KMS-11 (cell line): ENCODE measurements around the gene FSIP1.

Experiments used
- H2AFZ ChIP-seq: fragments of 200-600 bp; sonication (generic); 2 replicates; pipeline ENCODE4 v1.6.1; 2016; ENCODE audit warnings: antibody characterized with exemption, mixed run types, low read depth
- H3K27ac ChIP-seq: fragments of 200-600 bp; sonication (generic); 2 replicates; pipeline ENCODE4 v1.6.1; 2016; ENCODE audit warnings: mild to moderate bottlenecking, mixed run types
- H3K27me3 ChIP-seq: fragments of 200-600 bp; sonication (generic); 2 replicates; pipeline ENCODE4 v1.6.1; 2017; ENCODE audit warnings: mild to moderate bottlenecking, low read depth, mixed run types, moderate library complexity; ENCODE audit not compliant: insufficient read depth
- H3K36me3 ChIP-seq: fragments of 200-600 bp; sonication (generic); 2 replicates; pipeline ENCODE4 v1.6.1; 2017; ENCODE audit warnings: mild to moderate bottlenecking, mixed run types; ENCODE audit not compliant: insufficient read depth
- H3K4me1 ChIP-seq: fragments of 200-600 bp; sonication (generic); 2 replicates; pipeline ENCODE4 v1.6.1; 2016; ENCODE audit warnings: mild to moderate bottlenecking, low read depth, mixed run types; ENCODE audit not compliant: poor library complexity, severe bottlenecking
- H3K4me2 ChIP-seq: fragments of 200-600 bp; sonication (generic); 2 replicates; pipeline ENCODE4 v1.7.0; 2016; ENCODE audit warnings: mild to moderate bottlenecking, mixed run types
- H3K4me3 ChIP-seq: fragments of 200-600 bp; sonication (generic); IDR thresholded peaks from 2 replicates; pipeline ENCODE4 v1.6.1; 2017; ENCODE audit warnings: low read depth, low read length, mixed read lengths; ENCODE audit not compliant: insufficient read depth
- H3K79me2 ChIP-seq: fragments of 200-600 bp; sonication (generic); 2 replicates; pipeline ENCODE4 v1.6.1; 2016; ENCODE audit warnings: low read depth, mixed run types; ENCODE audit not compliant: insufficient read depth
- H3K9ac ChIP-seq: fragments of 200-600 bp; sonication (generic); 2 replicates; pipeline ENCODE4 v1.6.1; 2016; ENCODE audit warnings: mild to moderate bottlenecking, mixed run types
- H4K20me1 ChIP-seq: fragments of 200-600 bp; sonication (generic); 2 replicates; pipeline ENCODE4 v1.6.1; 2016; ENCODE audit warnings: mild to moderate bottlenecking, mixed run types; ENCODE audit not compliant: insufficient read depth
- CTCF ChIP-seq: fragments of 200-600 bp; sonication (generic); conservative IDR thresholded peaks from 2 replicates; pipeline ENCODE4 v1.6.1; 2017; ENCODE audit warnings: low read depth, mild to moderate bottlenecking, antibody characterized with exemption, low read length, moderate library complexity, mixed read lengths

FSIP1 gene

GRCh38 chr15:39613271-39613670 is 169.4 kb downstream of the FSIP1 start:
- H3K4me3 ChIP-seq, result no peak overlapping the region
- no peak overlapping the region for H3K9ac ChIP-seq
- no peak overlapping the region for H3K4me2 ChIP-seq
- H3K27ac ChIP-seq, result no peak overlapping the region
- no peaks in the 10 kb centered on the region for H4K20me1 ChIP-seq
- H3K27me3 ChIP-seq, result no peaks in the 10 kb centered on the region
- no peaks in the 10 kb centered on the region for H3K36me3 ChIP-seq
- no peak overlapping the region for H2AFZ ChIP-seq
- peaks cover 7% of the 10 kb centered on the region for H3K4me1 ChIP-seq
- no peaks in the 10 kb centered on the region for H3K79me2 ChIP-seq
- no peak for TF ChIP-seq CTCF

- peaks cover 8% of the 10 kb centered on the region for H3K4me1 ChIP-seq
- no peaks in the 10 kb centered on the region for H3K27me3 ChIP-seq
- H3K79me2 ChIP-seq, result no peaks in the 10 kb centered on the region
- H3K9ac ChIP-seq, result no peak overlapping the region
- H3K36me3 ChIP-seq, result no peaks in the 10 kb centered on the region
- TF ChIP-seq CTCF, result no peak
- H3K4me3 ChIP-seq, result no peak overlapping the region
- H3K27ac ChIP-seq, result no peak overlapping the region
- H4K20me1 ChIP-seq, result no peaks in the 10 kb centered on the region
- no peak overlapping the region for H2AFZ ChIP-seq
- no peak overlapping the region for H3K4me2 ChIP-seq
Measured at GRCh38 chr15:39610665-39611064, 172.0 kb downstream of the FSIP1 start.

DNA sequence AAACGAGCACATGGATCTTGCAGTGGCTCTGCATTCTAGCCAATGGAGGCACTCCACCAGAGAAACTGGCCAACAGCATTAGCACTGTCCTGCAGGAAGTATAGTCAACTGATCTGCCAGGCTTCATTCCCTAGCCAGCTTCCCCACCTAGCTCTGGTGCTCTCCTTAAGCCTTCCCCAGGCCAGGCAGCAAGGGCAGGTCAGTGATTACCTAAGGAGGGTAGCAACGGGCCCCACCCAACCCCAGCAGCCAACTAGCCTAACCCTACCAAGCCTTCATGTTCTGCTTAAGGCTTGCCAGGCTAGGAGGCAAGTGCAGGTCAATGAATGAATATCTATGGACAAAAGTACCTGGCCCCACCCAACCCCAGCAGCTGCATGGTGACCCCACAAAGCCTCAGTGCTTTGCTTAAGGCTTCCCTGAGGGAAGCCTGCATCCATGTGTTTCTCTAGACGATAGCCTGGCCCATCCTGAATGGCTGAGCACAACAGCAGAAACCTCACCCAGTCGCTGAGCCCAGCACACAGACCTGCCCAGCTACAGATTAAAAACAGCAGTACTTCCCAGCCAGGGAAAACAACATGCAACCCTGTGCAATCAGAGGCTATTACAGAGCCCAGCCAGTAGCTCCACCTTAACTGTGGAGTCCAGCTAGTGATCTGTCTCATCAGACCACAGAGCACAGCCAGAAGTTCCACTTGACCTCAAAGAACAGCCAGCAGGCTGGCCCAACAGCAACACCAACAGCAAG is 173.3 kb downstream of the FSIP1 start:
- H3K9ac ChIP-seq, result no peak overlapping the region
- no peak overlapping the region for H2AFZ ChIP-seq
- no peaks in the 10 kb centered on the region for H4K20me1 ChIP-seq
- no peaks in the 10 kb centered on the region for H3K36me3 ChIP-seq
- no peak overlapping the region for H3K4me2 ChIP-seq
- H3K4me3 ChIP-seq, result no peak overlapping the region
- H3K27me3 ChIP-seq, result no peaks in the 10 kb centered on the region
- H3K4me1 ChIP-seq, result peaks cover 8% of the 10 kb centered on the region
- TF ChIP-seq CTCF, result no peak
- no peaks in the 10 kb centered on the region for H3K79me2 ChIP-seq
- H3K27ac ChIP-seq, result no peak overlapping the region

- no peak overlapping the region for H2AFZ ChIP-seq
- H3K27ac ChIP-seq, result no peak overlapping the region
- no peak overlapping the region for H3K4me2 ChIP-seq
- no peaks in the 10 kb centered on the region for H3K27me3 ChIP-seq
- no peaks in the 10 kb centered on the region for H3K79me2 ChIP-seq
- no peaks in the 10 kb centered on the region for H4K20me1 ChIP-seq
- no peak for TF ChIP-seq CTCF
- H3K36me3 ChIP-seq, result no peaks in the 10 kb centered on the region
- H3K4me1 ChIP-seq, result peaks cover 8% of the 10 kb centered on the region
- no peak overlapping the region for H3K9ac ChIP-seq
- no peak overlapping the region for H3K4me3 ChIP-seq
Measured at GRCh38 chr15:39608185-39609139, 174.2 kb downstream of the FSIP1 start.
